Stimulated activated CD4-positive, alpha-beta T cell treated with anti-CD3 and anti-CD28 coated beads, Interleukin-2, amount 100 ng/mL, for 24 hours (primary cell): Measurements from ENCODE around the gene SPA17.

Source experiments
- DNase-seq, 2 donors: peaks; one replicate each; pipeline ENCODE4 v3.0.0-alpha.2; 2020

Gene SPA17

GRCh38 chr11:124663861-124664260, 9.8 kb upstream of the SPA17 start:
- DNase-seq: no peak

GRCh38 chr11:124667601-124668000, 6.1 kb upstream of the SPA17 start:
- DNase-seq: no peak

- peak; percentile 10 to 44 for DNase-seq
These were observed 4.5 kb upstream of the SPA17 start for GRCh38 chr11:124669193-124669592.

GRCh38 chr11:124670732-124671131, 3.0 kb upstream of the SPA17 start:
- DNase-seq: peak; percentile 7 to 18

- no peak for DNase-seq
These were observed 1.0 kb upstream of the SPA17 start for GRCh38 chr11:124672536-124673215.

- DNase-seq: no peak
These were observed 439 bp downstream of the SPA17 start for GRCh38 chr11:124674168-124674517.

GRCh38 chr11:124674571-124674970, 867 bp downstream of the SPA17 start:
- no peak for DNase-seq

GRCh38 chr11:124676386-124676785, 2.7 kb downstream of the SPA17 start:
- DNase-seq: no peak

GRCh38 chr11:124678416-124678815, 4.7 kb downstream of the SPA17 start:
- DNase-seq: no peak

GRCh38 chr11:124681421-124681820, 7.7 kb downstream of the SPA17 start:
- no peak for DNase-seq

GRCh38 chr11:124682443-124682842, 8.7 kb downstream of the SPA17 start:
- no peak for DNase-seq

GRCh38 chr11:124693142-124693541, 19.4 kb downstream of the SPA17 start:
- DNase-seq: no peak

- DNase-seq: no peak
These were observed 25.8 kb downstream of the SPA17 start for GRCh38 chr11:124699547-124699946.

GRCh38 chr11:124700028-124700427, 26.3 kb downstream of the SPA17 start:
- no peak for DNase-seq

- DNase-seq: no peak
These were observed 34.1 kb downstream of the SPA17 start for GRCh38 chr11:124707829-124708228.

GRCh38 chr11:124712392-124712791, 38.7 kb downstream of the SPA17 start:
- no peak for DNase-seq

- no peak for DNase-seq
These were observed 42.9 kb downstream of the SPA17 start for GRCh38 chr11:124716591-124716990.

GRCh38 chr11:124717421-124717785, 43.7 kb downstream of the SPA17 start:
- no peak for DNase-seq

GRCh38 chr11:124717786-124718651, 44.3 kb downstream of the SPA17 start:
- peak in 1 of 2 donors; percentile 15 for DNase-seq

- no peak for DNase-seq
These were observed 45.1 kb downstream of the SPA17 start for GRCh38 chr11:124718801-124719200.

- no peak for DNase-seq
These were observed 45.8 kb downstream of the SPA17 start for GRCh38 chr11:124719534-124719933.

GRCh38 chr11:124722176-124722575, 48.5 kb downstream of the SPA17 start:
- no peak for DNase-seq

- DNase-seq: no peak
These were observed 51.4 kb downstream of the SPA17 start for GRCh38 chr11:124724979-124725718.

GRCh38 chr11:124725719-124726105, 52.0 kb downstream of the SPA17 start:
- DNase-seq: no peak
